ENCODE data around the gene C20orf173.

C20orf173 gene

GRCh38 chr20:35529552-35529951 is at the start of gene C20orf173:
Gene C20orf173, minus strand, starts transcription at chr20:35529652. Its CDS starts 279 bp downstream, at chr20:35529373.
- TF ChIP-seq GATA2 (IDR thresholded peaks at IDR 0.05; ENCODE audit: low read depth, low read length) (no peak), GATA3 (IDR thresholded peaks at IDR 0.05; ENCODE audit: low read depth, low read length) (no peak)

GRCh38 chr20:35579196-35579595 is 49.7 kb upstream of the C20orf173 start:
- TF ChIP-seq GATA3 (IDR thresholded peaks at IDR 0.05; ENCODE audit: low read depth, low read length) (no peak), GATA2 (IDR thresholded peaks at IDR 0.05; ENCODE audit: low read depth, low read length) (no peak)

GRCh38 chr20:35578469-35578868 is 49.0 kb upstream of the C20orf173 start:
- TF ChIP-seq GATA2 (IDR thresholded peaks at IDR 0.05; ENCODE audit: low read depth, low read length): no peak
- TF ChIP-seq GATA3 (IDR thresholded peaks at IDR 0.05; ENCODE audit: low read depth, low read length): no peak

- no peak for TF ChIP-seq GATA3 (IDR thresholded peaks at IDR 0.05; ENCODE audit: low read depth, low read length)
- no peak for TF ChIP-seq GATA2 (IDR thresholded peaks at IDR 0.05; ENCODE audit: low read depth, low read length)
Observed at GRCh38 chr20:35576816-35577215, 47.4 kb upstream of the C20orf173 start.

- no peak for TF ChIP-seq GATA3 (IDR thresholded peaks at IDR 0.05; ENCODE audit: low read depth, low read length)
- TF ChIP-seq GATA2 (IDR thresholded peaks at IDR 0.05; ENCODE audit: low read depth, low read length): no peak
Observed at GRCh38 chr20:35575958-35576357, 46.5 kb upstream of the C20orf173 start.

- TF ChIP-seq GATA3 (IDR thresholded peaks at IDR 0.05; ENCODE audit: low read depth, low read length) (no peak), GATA2 (IDR thresholded peaks at IDR 0.05; ENCODE audit: low read depth, low read length) (no peak)
Observed at GRCh38 chr20:35572838-35573237, 43.4 kb upstream of the C20orf173 start.

GRCh38 chr20:35571555-35571954 is 42.1 kb upstream of the C20orf173 start:
- no peak for TF ChIP-seq GATA3 (IDR thresholded peaks at IDR 0.05; ENCODE audit: low read depth, low read length)
- TF ChIP-seq GATA2 (IDR thresholded peaks at IDR 0.05; ENCODE audit: low read depth, low read length): no peak

- no peak for TF ChIP-seq GATA3 (IDR thresholded peaks at IDR 0.05; ENCODE audit: low read depth, low read length)
- no peak for TF ChIP-seq GATA2 (IDR thresholded peaks at IDR 0.05; ENCODE audit: low read depth, low read length)
Observed at GRCh38 chr20:35568645-35569044, 39.2 kb upstream of the C20orf173 start.

GRCh38 chr20:35564905-35565304 is 35.5 kb upstream of the C20orf173 start:
- no peak for TF ChIP-seq GATA2 (IDR thresholded peaks at IDR 0.05; ENCODE audit: low read depth, low read length)
- TF ChIP-seq GATA3 (IDR thresholded peaks at IDR 0.05; ENCODE audit: low read depth, low read length): no peak

- no peak for TF ChIP-seq GATA2 (IDR thresholded peaks at IDR 0.05; ENCODE audit: low read depth, low read length)
- no peak for TF ChIP-seq GATA3 (IDR thresholded peaks at IDR 0.05; ENCODE audit: low read depth, low read length)
Observed at GRCh38 chr20:35563834-35564233, 34.4 kb upstream of the C20orf173 start.

GRCh38 chr20:35562541-35563110 is 33.2 kb upstream of the C20orf173 start:
- TF ChIP-seq GATA2 (IDR thresholded peaks at IDR 0.05; ENCODE audit: low read depth, low read length): no peak
- TF ChIP-seq GATA3 (IDR thresholded peaks at IDR 0.05; ENCODE audit: low read depth, low read length): no peak

GRCh38 chr20:35561671-35562070 is 32.2 kb upstream of the C20orf173 start:
- TF ChIP-seq GATA2 (IDR thresholded peaks at IDR 0.05; ENCODE audit: low read depth, low read length) (no peak), GATA3 (IDR thresholded peaks at IDR 0.05; ENCODE audit: low read depth, low read length) (no peak)

- TF ChIP-seq GATA2 (IDR thresholded peaks at IDR 0.05; ENCODE audit: low read depth, low read length): no peak
- TF ChIP-seq GATA3 (IDR thresholded peaks at IDR 0.05; ENCODE audit: low read depth, low read length): no peak
Observed at GRCh38 chr20:35561268-35561667, 31.8 kb upstream of the C20orf173 start.

- TF ChIP-seq GATA3 (IDR thresholded peaks at IDR 0.05; ENCODE audit: low read depth, low read length): no peak
- TF ChIP-seq GATA2 (IDR thresholded peaks at IDR 0.05; ENCODE audit: low read depth, low read length): no peak
Observed at GRCh38 chr20:35560541-35560940, 31.1 kb upstream of the C20orf173 start.

- TF ChIP-seq GATA2 (IDR thresholded peaks at IDR 0.05; ENCODE audit: low read depth, low read length) (no peak), GATA3 (IDR thresholded peaks at IDR 0.05; ENCODE audit: low read depth, low read length) (no peak)
Observed at GRCh38 chr20:35560105-35560511, 30.7 kb upstream of the C20orf173 start.
